NB4 (cell line): ENCODE measurements around the gene NPAT.

ENCODE experiments used
- DNase-seq: peaks from one replicate; pipeline ENCODE4 v3.0.0; 2010; ENCODE audit warnings: low read depth
- H3K4me3 ChIP-seq: one replicate; pipeline ENCODE4 v1.5.1; 2011; ENCODE audit warnings: mild to moderate bottlenecking, low read depth, low read length, moderate library complexity
- MYC ChIP-seq: IDR thresholded peaks from 2 replicates; pipeline ENCODE4 v1.6.1; 2011; ENCODE audit warnings: low read depth, low read length
- POLR2A ChIP-seq: IDR thresholded peaks from 2 replicates; pipeline ENCODE4 v1.6.1; 2011; ENCODE audit warnings: mild to moderate bottlenecking; ENCODE audit not compliant: insufficient read length; ENCODE audit errors: extremely low read depth
- TF ChIP-seq, protein P1 (sequence below): IDR thresholded peaks from one replicate; pipeline ENCODE4 v1.5.1; 2012; ENCODE audit warnings: low read depth, low read length
- TF ChIP-seq, protein P2 (sequence below): IDR thresholded peaks from 2 replicates; pipeline ENCODE4 v1.6.1; 2011; ENCODE audit warnings: low read depth, low read length

NPAT gene

DNA sequence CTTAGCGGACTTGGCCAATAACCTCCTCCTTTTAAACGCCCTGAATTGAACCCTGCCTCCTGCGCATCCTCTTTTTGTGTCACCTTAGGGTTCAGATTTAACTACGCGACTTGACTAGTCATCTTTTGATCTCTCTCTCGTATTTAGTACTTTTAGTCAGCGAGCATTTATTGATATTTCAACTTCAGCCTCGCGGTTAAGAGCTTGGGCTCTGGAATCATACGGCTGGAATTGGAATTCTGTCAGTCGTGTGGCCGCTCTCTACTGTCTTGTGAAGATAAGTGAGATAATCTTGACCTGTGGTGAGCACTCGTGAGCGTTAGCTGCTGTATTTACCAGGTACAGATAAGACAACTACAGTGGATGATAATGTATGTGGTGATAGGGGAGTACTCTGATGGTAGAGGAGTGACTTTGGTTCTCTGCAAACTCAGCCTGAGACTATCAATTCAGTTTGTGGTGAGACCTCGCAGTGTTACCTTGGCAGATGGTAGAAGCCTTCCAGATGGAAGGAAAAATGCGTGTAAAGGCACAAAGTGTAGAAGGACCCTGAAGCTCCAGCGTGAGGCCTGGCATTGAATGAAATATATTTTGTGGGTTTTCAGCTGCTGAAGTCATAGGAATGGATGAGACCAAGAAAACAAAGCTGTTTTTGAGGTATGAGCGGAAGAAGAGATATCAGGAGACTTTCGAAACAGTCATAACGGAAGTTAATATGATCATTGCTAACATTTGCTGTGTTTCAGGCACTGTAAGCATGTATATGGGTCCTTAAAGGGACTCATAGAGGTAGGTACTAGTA lies 1.1 kb upstream of the NPAT start:
- peak; percentile 54 for DNase-seq
- TF ChIP-seq POLR2A (no peak), MYC (no peak; the same call in none of the 2 replicates)
- TF ChIP-seq, protein P1, sequence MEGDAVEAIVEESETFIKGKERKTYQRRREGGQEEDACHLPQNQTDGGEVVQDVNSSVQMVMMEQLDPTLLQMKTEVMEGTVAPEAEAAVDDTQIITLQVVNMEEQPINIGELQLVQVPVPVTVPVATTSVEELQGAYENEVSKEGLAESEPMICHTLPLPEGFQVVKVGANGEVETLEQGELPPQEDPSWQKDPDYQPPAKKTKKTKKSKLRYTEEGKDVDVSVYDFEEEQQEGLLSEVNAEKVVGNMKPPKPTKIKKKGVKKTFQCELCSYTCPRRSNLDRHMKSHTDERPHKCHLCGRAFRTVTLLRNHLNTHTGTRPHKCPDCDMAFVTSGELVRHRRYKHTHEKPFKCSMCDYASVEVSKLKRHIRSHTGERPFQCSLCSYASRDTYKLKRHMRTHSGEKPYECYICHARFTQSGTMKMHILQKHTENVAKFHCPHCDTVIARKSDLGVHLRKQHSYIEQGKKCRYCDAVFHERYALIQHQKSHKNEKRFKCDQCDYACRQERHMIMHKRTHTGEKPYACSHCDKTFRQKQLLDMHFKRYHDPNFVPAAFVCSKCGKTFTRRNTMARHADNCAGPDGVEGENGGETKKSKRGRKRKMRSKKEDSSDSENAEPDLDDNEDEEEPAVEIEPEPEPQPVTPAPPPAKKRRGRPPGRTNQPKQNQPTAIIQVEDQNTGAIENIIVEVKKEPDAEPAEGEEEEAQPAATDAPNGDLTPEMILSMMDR = no peak
- TF ChIP-seq, protein P2, sequence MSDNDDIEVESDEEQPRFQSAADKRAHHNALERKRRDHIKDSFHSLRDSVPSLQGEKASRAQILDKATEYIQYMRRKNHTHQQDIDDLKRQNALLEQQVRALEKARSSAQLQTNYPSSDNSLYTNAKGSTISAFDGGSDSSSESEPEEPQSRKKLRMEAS = no peak
- peak overlapping the region; percentile 96 for H3K4me3 ChIP-seq

DNA sequence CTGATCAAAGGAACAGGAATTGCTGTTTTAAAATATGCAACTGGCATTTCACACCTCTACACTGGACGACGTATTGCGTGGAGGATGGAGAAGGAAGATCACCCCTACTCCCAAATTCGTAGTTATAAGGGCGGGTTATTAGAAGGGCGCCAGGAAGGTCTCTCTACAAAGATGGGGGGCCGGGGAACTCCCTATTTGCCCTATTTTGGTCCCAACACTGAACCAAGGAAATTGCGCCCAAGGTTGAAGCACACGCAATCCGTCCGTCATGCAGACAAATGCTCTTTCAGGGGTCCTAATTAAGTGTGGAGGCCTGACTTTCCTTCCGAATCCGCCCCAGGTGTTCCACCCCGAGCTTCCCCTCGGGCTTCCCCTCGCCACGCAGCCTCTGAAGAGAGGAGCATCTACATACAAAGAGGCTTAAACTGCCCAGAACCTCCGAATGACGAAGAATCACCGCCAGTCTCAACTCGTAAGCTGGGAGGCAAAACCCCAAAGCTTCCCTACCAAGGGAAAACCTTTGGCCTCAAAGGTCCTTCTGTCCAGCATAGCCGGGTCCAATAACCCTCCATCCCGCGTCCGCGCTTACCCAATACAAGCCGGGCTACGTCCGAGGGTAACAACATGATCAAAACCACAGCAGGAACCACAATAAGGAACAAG lies 396 bp downstream of the NPAT start:
- TF ChIP-seq, protein P2 = no peak
- TF ChIP-seq, protein P1 = no peak
- peak overlapping the region; percentile 78 for H3K4me3 ChIP-seq
- DNase-seq = no peak

DNA sequence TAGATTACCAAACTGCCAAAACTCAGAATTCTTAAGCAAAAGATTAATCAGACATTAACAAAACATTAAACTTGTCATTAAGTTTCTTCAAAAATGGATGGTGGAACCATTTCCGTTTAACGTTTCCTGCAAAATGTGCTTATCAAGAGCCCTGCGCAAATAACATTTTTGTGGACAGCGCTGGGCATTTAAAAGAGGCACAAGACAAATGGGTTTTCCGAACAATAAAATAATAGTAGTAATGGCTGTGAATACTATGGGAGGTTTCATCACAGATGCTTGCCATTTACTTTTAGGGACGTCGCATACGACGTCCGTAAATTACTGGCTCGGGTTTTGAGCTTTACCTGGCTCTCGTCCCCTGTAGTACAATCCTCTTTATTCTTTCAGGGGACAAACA lies 1.1 kb downstream of the NPAT start:
- DNase-seq = peak; percentile 28

DNA sequence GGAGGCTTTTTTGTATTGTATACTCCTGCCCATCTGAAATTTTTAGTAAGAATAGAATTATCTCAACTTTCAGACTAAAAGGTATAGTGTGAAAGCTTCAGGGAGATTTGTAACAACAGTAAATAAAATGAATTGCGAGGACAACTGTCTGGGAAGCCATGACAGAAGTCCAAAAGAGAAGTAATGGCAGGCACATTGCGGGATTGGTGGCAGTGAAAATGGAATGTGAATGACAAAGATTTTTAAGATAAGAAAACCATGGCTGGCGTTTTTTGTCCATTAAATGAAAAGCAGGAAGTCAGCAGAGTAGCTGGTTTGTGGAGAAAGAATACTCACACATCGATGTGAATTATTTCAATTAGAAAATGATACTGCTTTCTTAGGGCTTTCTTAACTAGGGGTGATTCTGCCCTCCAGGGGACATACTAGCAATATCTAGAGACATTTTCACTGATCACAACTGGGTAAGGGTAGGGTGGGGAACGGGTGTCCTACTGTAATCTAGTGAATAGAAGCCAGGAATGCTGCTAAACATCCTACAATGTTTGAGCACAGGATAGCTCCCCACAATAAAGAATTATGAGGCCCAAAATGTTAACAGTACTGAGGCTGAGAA lies 1.6 kb downstream of the NPAT start:
- TF ChIP-seq, protein P2 = no peak
- TF ChIP-seq, protein P1 = no peak
- TF ChIP-seq POLR2A (no peak), MYC (no peak)
- DNase-seq = peak; percentile 53
- peak overlapping the region; percentile 78 for H3K4me3 ChIP-seq

More for the DNA sequence above, 1.1 kb downstream of the NPAT start:
- peak overlapping the region; percentile 78 for H3K4me3 ChIP-seq
- no peak for TF ChIP-seq MYC
- TF ChIP-seq, protein P2 = no peak
- TF ChIP-seq POLR2A = no peak
- TF ChIP-seq, protein P1 = no peak

DNA sequence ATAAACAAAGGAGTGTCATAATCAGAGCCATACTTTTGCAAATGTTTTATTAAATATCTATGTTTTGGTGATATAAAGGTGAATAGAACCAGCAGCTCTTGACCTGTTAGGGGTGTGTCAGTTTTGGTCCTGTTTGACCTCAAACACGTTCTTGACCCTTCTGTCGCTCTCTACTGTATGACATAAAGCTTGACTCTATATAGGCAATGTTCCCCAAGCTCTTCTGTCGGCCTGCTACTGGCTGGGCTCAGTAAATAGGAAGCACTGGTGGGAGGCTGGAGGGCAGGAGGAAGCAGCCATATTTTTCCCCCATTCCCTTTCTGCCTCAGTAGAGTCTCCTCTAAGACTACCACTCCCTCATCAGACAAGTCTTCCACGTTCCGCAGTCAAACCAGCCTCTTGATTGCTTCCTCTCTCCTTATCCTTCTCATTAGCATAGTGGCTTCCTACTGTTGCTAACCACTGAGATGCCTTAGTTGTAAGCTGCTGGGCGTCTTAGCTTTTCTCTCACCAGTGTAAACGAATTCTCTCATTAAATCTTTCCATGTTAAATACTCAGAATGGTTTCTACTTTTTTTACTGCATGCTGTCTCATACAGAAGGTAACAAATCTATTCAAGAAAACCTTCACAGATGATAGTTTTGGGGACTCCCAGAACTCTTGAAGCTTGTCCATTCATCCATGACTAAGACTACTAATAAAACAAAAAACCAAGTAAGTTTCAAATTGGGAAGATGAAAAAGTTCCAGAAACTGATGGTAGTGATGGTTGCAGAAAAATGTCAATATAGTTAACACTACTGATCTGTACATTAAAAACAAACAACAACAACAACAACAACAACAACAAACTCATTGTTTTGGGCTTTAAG lies 3.3 kb downstream of the NPAT start:
- DNase-seq = no peak
- TF ChIP-seq MYC (no peak), POLR2A (no peak)
- TF ChIP-seq, protein P2 = no peak
- TF ChIP-seq, protein P1 = no peak
- no peak overlapping the region for H3K4me3 ChIP-seq
